CD4-positive, CD25-positive, alpha-beta regulatory T cell (primary cell): ENCODE results near the gene KRT24. TPM values are rescaled to one million over a fixed set of nuclear protein-coding genes. Genes with fewer than 3 reads are reported as not detected.

Experiments
- ATAC-seq, 2 donors: fragments of 150-1000 bp; cut with Tn5 transposase; one replicate each; pipeline ENCODE4 v1.10.0; 2021; ENCODE audit warnings: low read depth in 2 of 2, moderate number of reproducible peaks in 2 of 2, moderate library complexity in 1 of 2
- DNase-seq, 3 donors: peaks; one replicate each; pipeline versions ENCODE4 v3.0.0 to v3.0.0-alpha.2; 2012 to 2022; ENCODE audit warnings: mixed read lengths in 1 of 3
- H3K27ac ChIP-seq: one replicate; pipeline ENCODE4 v1.7.0; 2013; ENCODE audit warnings: mild to moderate bottlenecking, low read length; ENCODE audit not compliant: insufficient read depth, poor library complexity, severe bottlenecking
- H3K27me3 ChIP-seq: one replicate; pipeline ENCODE4 v1.7.0; 2013; ENCODE audit warnings: low read length; ENCODE audit not compliant: control insufficient read depth, insufficient read depth
- H3K36me3 ChIP-seq: one replicate; pipeline ENCODE4 v1.7.0; 2013; ENCODE audit warnings: mild to moderate bottlenecking, low read length, moderate library complexity; ENCODE audit not compliant: control insufficient read depth, insufficient read depth
- H3K4me1 ChIP-seq: 2 replicates; pipeline ENCODE4 v1.7.0; 2013; ENCODE audit warnings: mild to moderate bottlenecking, low read length; ENCODE audit not compliant: insufficient read depth, control insufficient read depth, poor library complexity, severe bottlenecking
- H3K4me3 ChIP-seq: one replicate; pipeline ENCODE4 v1.7.0; 2013; ENCODE audit warnings: low read depth, mild to moderate bottlenecking, low read length, moderate library complexity
- H3K9me3 ChIP-seq, 2 experiments: 1 replicate in 1 of 2; 2 replicates in 1 of 2; pipeline ENCODE4 v1.7.0; 2013; ENCODE audit warnings: low read length in 2 of 2, mild to moderate bottlenecking in 1 of 2, moderate library complexity in 1 of 2; ENCODE audit not compliant: control insufficient read depth in 2 of 2
- H3K27ac Mint-ChIP-seq, 3 donors: one replicate each; pipeline ENCODE4 v1.8.0; 2020 to 2022; ENCODE audit warnings: mild to moderate bottlenecking in 3 of 3, mixed read lengths in 3 of 3, moderate library complexity in 2 of 3
- H3K27me3 Mint-ChIP-seq: one replicate; pipeline ENCODE4 v1.8.0; 2022; ENCODE audit warnings: mild to moderate bottlenecking, mixed read lengths
- H3K36me3 Mint-ChIP-seq: one replicate; pipeline ENCODE4 v1.8.0; 2020; ENCODE audit warnings: mixed read lengths
- H3K4me1 Mint-ChIP-seq, 4 donors: one replicate each; pipeline ENCODE4 v1.8.0; 2020 to 2022; ENCODE audit warnings: mixed read lengths in 4 of 4, mild to moderate bottlenecking in 1 of 4
- H3K4me3 Mint-ChIP-seq, 4 donors: one replicate each; pipeline ENCODE4 v1.8.0; 2020 to 2022; ENCODE audit warnings: mild to moderate bottlenecking in 4 of 4, mixed read lengths in 4 of 4, moderate library complexity in 3 of 4
- H3K9me3 Mint-ChIP-seq, 7 donors: one replicate each; pipeline ENCODE4 v1.8.0; 2020 to 2022; ENCODE audit warnings: mixed read lengths in 7 of 7, mild to moderate bottlenecking in 3 of 7, moderate library complexity in 2 of 7
- polyA plus RNA-seq, 4 donors: library from polyadenylated mRNA; unstranded; fragments of 300-500 nt; fragmentation: Illumina TruSeq; gene quantifications; one replicate each; pipeline ENCODE4 v1.2.3, GENCODE V29; 2021
- total RNA-seq: library from RNA; stranded (reverse); gene quantifications from one replicate; pipeline ENCODE4 v1.2.3, GENCODE V29; 2022

The KRT24 gene
- total and polyA plus RNA-seq, 5 donors from 2014 or later, result 0.15 TPM; not detected in 4

DNA sequence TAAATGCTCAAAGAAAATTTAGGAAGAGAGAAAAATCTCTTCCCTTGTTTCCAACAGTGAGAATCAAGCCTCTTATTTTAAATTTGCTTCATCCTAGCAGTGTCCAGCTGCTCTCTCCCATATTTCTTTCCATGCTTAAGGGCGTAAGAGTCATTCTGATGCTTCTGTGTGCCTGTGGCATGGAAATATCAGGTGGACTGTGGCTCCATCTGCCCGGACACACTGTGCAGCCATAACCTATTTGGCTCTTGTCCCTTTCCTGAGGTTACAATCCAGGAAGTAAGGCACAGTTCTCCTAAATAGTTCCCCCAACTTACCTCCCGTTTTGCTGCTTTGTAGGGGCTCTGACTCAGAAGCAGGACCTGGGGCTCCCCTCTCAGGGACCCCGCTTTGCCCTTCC lies 32.3 kb downstream of the KRT24 start:
- no peaks in the 10 kb centered on the region for H3K36me3 Mint-ChIP-seq
- DNase-seq (no peak), ATAC-seq (no peak)
- Histone ChIP-seq H3K27ac (no peak overlapping the region), H3K4me3 (no peak overlapping the region), H3K36me3 (no peaks in the 10 kb centered on the region), H3K27me3 (peaks cover 15% of the 10 kb centered on the region), H3K4me1 (no peaks in the 10 kb centered on the region), H3K9me3 (no peaks in the 10 kb centered on the region)
- no peak overlapping the region for H3K4me3 Mint-ChIP-seq
- H3K27me3 Mint-ChIP-seq, result peaks cover 40% of the 10 kb centered on the region
- no peak overlapping the region for H3K27ac Mint-ChIP-seq
- no peaks in the 10 kb centered on the region for H3K9me3 Mint-ChIP-seq
- no peaks in the 10 kb centered on the region for H3K4me1 Mint-ChIP-seq

DNA sequence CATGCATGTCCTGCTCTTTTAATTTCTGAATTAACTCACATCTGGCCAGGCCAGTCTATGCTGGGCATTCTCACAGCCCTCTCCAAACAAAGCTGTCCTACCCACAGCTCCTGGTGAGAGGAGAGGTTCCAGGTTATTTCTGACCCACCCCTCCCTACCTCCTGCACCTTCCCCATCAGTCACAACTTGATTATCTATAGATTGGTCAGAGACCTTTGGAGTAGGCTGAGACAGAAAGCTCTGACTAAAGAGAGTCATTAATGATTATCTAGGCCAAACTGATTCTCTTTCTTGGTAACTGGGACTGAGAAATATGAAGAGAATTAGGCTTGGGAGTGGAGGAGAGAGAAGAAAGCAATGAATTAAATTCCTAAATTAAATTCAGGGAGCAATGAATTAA lies 37.2 kb downstream of the KRT24 start:
- Mint-ChIP-seq H3K27ac (no peak overlapping the region), H3K9me3 (no peaks in the 10 kb centered on the region), H3K4me3 (peak overlapping the region in 1 of 4 donors; percentile 32), H3K4me1 (peaks cover 0 to 6% (median 6%) of the 10 kb centered on the region in 4 donors), H3K36me3 (no peaks in the 10 kb centered on the region), H3K27me3 (peaks cover 42% of the 10 kb centered on the region)
- no peak for DNase-seq
- Histone ChIP-seq H3K27ac (no peak overlapping the region), H3K4me3 (no peak overlapping the region), H3K36me3 (no peaks in the 10 kb centered on the region), H3K27me3 (peaks cover 23% of the 10 kb centered on the region), H3K9me3 (no peaks in the 10 kb centered on the region), H3K4me1 (no peaks in the 10 kb centered on the region)
- no peak for ATAC-seq

DNA sequence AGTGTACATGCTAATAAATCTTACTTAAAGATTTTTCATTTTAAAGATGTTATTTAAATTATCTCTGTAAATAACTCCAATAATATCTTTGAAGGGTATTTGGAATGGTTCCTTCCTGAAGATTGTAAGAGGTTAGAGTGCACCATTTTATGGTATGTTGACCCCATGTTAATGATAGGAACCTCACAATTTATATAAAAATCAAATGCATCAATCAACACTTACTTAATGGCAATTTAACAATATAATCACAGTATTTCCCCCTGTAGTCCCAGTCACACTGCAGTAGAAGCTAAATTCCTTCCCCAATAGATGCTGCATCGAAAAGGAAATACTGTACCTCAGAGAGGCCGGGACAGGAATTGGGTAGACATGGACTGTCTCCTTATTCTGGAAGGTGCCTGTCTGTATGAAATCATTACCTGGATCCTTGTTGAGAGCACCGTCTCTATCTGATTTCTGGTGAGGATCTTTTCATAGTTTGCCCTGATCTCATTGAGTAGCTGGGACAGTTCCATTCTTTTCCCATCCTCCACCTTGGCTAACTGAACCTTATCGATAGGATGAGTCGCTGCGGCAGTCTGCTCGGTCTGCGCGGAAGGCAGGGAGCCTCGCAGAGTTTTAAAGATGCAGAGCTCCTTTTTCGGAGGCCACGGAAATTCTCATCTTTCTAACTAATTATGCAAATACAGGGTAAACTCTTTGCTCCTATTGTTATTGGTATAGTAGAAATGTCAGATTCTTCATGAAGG lies 38.8 kb downstream of the KRT24 start, which contains the start of gene KRT222:
Gene KRT222 (minus strand): TSS at position 596 of the 752 bp plus-strand sequence. CDS start 78 bp downstream, at position 518.
- H3K27ac Mint-ChIP-seq, result peak within 1 kb of the TSS in 1 of 3 donors; percentile 23
- H3K27me3 ChIP-seq, result peaks cover 21% of the 10 kb centered on the region

DNA sequence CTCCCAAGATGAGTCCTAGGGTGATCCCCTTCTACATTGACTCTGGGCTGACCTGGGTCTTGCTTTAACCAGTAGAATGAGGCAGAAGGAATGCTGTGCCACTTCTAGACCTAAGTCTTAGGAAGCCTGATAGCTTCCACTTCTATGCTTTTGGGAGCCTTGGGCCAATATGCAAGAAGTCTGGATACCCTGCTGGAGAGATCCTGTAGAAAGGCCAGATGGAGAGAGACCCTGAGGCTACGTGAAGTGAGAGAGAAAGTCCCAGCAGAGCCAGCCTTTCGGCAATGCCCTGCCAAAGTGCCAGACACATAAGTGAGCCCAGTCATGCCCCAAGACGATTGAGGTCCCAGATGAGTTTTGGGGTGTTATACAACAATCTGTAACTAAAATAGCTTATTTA lies 40.3 kb downstream of the KRT24 start:
- Mint-ChIP-seq H3K9me3 (no peaks in the 10 kb centered on the region), H3K4me1 (peaks cover 0 to 14% (median 8%) of the 10 kb centered on the region in 4 donors), H3K27me3 (peaks cover 56% of the 10 kb centered on the region), H3K36me3 (no peaks in the 10 kb centered on the region), H3K27ac (no peak overlapping the region), H3K4me3 (no peak overlapping the region)
- Histone ChIP-seq H3K4me1 (no peaks in the 10 kb centered on the region), H3K27ac (no peak overlapping the region), H3K4me3 (no peak overlapping the region), H3K9me3 (no peaks in the 10 kb centered on the region), H3K36me3 (no peaks in the 10 kb centered on the region), H3K27me3 (peaks cover 28% of the 10 kb centered on the region)
- DNase-seq (no peak), ATAC-seq (no peak)

More for the DNA sequence above, 38.8 kb downstream of the KRT24 start, which contains the start of gene KRT222:
- Mint-ChIP-seq H3K36me3 (no peaks in the 10 kb centered on the region), H3K9me3 (no peaks in the 10 kb centered on the region), H3K4me3 (peak within 1 kb of the TSS in 2 of 4 donors; percentile 22 to 70), H3K27me3 (peaks cover 43% of the 10 kb centered on the region), H3K4me1 (peaks cover 0 to 10% (median 7%) of the 10 kb centered on the region in 4 donors)
- no peaks in the 10 kb centered on the region for H3K36me3 ChIP-seq
- no peaks in the 10 kb centered on the region for H3K9me3 ChIP-seq
- no peaks in the 10 kb centered on the region for H3K4me1 ChIP-seq
- ATAC-seq (no peak), DNase-seq (no peak)
- no peak within 1 kb of the TSS for H3K4me3 ChIP-seq
- no peak within 1 kb of the TSS for H3K27ac ChIP-seq

DNA sequence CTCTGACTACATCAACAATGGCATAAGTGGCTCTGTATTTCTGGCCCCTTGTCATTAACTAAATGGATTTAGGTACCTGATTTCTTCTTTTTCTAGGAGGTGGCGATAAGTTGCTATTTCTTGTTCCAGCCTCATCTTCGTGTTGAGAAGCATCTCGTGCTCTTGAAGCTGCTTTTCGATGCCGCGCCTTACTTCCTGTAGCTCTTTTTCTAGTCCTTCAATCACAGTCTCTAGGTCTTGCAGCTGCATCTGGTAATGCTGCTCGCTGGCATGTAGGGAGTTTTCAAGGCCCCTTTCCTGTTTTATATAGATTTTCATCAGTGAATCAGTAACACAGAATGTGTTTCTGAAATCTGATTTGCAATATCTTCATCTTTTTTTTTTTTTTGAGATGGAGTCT lies 43.6 kb downstream of the KRT24 start:
- Mint-ChIP-seq H3K27me3 (peaks cover 48% of the 10 kb centered on the region), H3K4me3 (no peak overlapping the region), H3K36me3 (no peaks in the 10 kb centered on the region), H3K27ac (peak overlapping the region in 1 of 3 donors; percentile 86), H3K4me1 (peaks cover 0 to 11% (median 6%) of the 10 kb centered on the region in 4 donors), H3K9me3 (no peaks in the 10 kb centered on the region)
- no peaks in the 10 kb centered on the region for H3K36me3 ChIP-seq
- H3K27ac ChIP-seq, result no peak overlapping the region
- peak in 1 of 2 donors; percentile 44 for ATAC-seq
- H3K4me1 ChIP-seq, result no peaks in the 10 kb centered on the region
- DNase-seq, result peak in 1 of 3 donors; percentile 57
- H3K4me3 ChIP-seq, result no peak overlapping the region
- H3K27me3 ChIP-seq, result peaks cover 25% of the 10 kb centered on the region
- no peaks in the 10 kb centered on the region for H3K9me3 ChIP-seq

DNA sequence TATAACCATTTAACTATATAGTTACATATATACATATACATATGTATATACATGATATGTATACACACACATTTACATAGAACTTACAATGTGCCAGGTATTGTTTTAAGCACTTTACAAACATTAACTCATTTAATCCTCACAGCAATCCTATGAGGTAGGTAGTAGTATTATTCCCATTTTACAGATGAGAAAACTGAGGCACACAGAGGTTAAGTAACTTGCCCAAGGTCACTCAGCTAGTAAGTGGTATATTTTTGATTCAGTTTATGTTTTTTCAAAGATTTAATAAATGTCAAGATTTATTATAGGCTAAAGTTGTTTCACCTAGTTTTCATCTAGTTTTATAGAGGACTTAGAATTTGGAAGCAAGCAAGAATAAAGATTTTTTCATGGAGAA lies 45.2 kb downstream of the KRT24 start:
- no peaks in the 10 kb centered on the region for H3K36me3 Mint-ChIP-seq
- peaks cover 0 to 8% (median 3%) of the 10 kb centered on the region in 4 donors for H3K4me1 Mint-ChIP-seq
- H3K4me3 Mint-ChIP-seq, result no peak overlapping the region
- DNase-seq (no peak), ATAC-seq (no peak)
- Histone ChIP-seq H3K9me3 (no peaks in the 10 kb centered on the region), H3K36me3 (no peaks in the 10 kb centered on the region), H3K4me1 (no peaks in the 10 kb centered on the region), H3K27me3 (peaks cover 19% of the 10 kb centered on the region), H3K27ac (no peak overlapping the region), H3K4me3 (no peak overlapping the region)
- H3K27ac Mint-ChIP-seq, result no peak overlapping the region
- H3K27me3 Mint-ChIP-seq, result peaks cover 40% of the 10 kb centered on the region
- H3K9me3 Mint-ChIP-seq, result no peaks in the 10 kb centered on the region

DNA sequence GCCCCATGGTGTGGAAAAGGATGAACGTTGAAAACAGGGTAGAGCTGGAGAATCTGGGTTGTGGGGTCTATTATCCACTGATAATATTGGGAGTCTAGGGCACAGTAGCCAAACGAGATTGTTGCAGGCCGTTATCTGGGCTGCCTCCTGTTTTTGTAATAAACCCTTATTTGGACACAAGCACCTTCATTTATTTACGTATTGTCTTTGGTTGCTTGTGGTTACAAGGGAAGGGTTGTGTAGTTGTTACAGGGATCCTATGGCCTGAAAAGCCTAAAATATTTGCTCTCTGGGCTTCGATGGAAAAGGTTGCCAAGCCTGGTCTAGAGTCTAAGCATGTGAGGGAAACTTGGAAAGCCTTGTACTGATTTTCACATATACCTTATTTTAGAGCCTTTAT lies 51.6 kb downstream of the KRT24 start:
- DNase-seq, result no peak
- ATAC-seq, result no peak

More for the DNA sequence above, 51.6 kb downstream of the KRT24 start:
- Histone ChIP-seq H3K9me3 (no peaks in the 10 kb centered on the region), H3K4me1 (peaks cover 13% of the 10 kb centered on the region), H3K36me3 (no peaks in the 10 kb centered on the region), H3K4me3 (no peak overlapping the region), H3K27me3 (peaks cover 6% of the 10 kb centered on the region), H3K27ac (no peak overlapping the region)
- no peaks in the 10 kb centered on the region for H3K36me3 Mint-ChIP-seq
- H3K9me3 Mint-ChIP-seq, result peaks cover 0 to 1% (median 0%) of the 10 kb centered on the region in 7 donors
- H3K27me3 Mint-ChIP-seq, result peaks cover 5% of the 10 kb centered on the region
- H3K4me1 Mint-ChIP-seq, result peaks cover 7 to 22% (median 18%) of the 10 kb centered on the region in 4 donors
- peak overlapping the region in 1 of 4 donors; percentile 52 for H3K4me3 Mint-ChIP-seq
- H3K27ac Mint-ChIP-seq, result no peak overlapping the region
